NCI-H526 treated with DMSO at 0.1 percent for 48 hours (cell line): Measurements from ENCODE around the gene TMCO4.

Source experiments
- DNase-seq: peaks from one replicate; lab custom pipeline; 2025; lab: John Stamatoyannopoulos, UW

The TMCO4 gene

DNA sequence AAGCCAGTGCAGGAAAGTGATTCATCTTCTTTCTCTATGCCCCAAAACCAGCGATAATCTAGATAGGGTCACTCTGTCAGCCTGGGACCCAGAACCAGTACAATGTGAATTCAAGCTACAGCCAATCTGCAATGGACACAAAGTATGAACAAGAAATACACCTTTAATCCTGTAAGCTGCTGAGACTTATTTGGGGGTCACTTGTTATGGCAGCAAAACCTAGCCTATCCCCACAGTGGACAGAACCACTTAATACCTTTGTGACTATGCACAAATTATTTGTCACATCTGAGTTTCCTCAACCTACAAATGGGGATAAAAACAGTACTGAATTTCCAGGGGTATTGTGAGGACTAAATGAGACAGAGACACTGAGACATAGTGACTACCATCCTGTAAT is 50.0 kb downstream of the TMCO4 start:
- no peak for DNase-seq

DNA sequence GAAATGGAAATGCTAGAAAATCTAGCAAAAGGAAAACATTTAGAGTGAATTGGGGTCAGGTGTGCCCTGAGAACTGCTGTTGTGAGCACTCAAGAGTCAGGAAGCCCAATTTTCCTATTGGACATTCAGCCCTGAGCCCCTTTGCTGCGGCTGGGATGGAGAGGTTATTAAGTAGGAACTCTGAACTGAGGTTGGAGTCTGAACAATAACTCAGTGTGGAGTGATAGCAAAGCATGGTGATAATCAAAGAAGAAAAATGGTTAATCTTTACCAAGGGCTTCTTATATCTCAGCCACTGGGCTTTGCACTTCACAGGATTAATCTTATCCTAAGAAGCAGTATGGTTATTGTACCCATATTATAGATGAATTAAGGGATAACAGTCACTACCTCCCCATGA is 52.0 kb downstream of the TMCO4 start:
- DNase-seq: no peak

GRCh38 chr1:19744886-19745285 is 54.8 kb downstream of the TMCO4 start:
- no peak for DNase-seq

DNA sequence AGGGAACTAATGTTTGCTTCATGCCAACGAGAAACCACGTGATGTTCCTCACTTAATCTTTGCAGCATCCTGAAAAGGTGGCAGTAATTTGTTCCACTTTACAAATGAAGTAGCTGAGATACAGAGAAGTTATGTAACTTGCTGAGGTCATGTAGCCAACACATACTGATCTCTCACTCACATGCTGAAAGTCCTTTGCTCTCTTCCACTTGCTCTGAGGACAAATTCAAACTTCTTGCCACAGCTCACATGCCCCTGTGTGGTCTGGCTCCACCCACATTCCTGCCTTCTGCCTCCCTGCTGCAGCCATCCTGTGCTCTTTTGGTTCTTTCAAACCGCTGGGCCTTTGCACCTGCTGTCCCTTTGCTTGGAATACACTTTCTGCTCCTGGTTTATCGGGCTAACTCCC is 55.4 kb downstream of the TMCO4 start:
- no peak for DNase-seq

DNA sequence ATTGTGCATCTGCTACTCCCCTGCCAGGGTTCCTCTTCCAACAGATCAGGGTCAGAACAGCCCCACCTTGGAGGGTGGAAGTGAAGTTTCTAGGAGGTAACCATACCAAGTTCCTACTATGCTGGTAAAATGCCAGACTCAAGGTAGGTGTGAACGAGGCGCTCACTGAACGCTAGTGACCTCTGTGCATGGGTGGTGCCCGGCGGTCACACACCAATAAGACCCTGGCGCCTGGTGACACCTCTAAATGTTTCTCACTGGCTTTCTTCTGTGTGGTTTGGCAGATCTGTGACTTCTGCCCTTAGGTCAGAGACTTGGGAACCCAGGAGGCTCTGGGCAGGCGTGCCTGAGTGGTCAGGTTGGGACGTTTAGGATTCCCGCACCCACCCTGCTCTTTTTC is 55.9 kb downstream of the TMCO4 start:
- no peak for DNase-seq

GRCh38 chr1:19743180-19743579 is 56.5 kb downstream of the TMCO4 start:
- DNase-seq: no peak

DNA sequence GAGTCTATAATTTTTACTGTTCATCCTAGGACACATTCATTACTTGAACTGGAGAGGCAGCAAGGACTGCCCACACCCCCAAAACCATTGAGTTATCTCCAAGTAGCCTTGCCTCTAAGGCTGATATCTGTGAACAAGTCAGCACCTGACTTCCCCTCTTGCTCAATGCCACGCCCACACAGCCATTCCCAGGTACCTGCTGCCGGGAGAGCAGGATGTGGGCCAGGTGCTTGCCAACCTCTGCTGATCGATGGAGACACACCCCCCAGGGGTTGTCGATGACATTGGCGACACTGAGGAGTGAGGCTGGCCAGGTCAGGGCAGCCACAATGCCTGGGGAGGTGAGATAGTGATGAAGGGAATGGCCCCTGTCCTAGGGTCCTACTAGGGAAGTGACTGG is 60.1 kb downstream of the TMCO4 start:
- DNase-seq: no peak

- no peak for DNase-seq
Measured at GRCh38 chr1:19738669-19739068, 61.0 kb downstream of the TMCO4 start.

- DNase-seq: no peak
Measured at GRCh38 chr1:19738076-19738475, 61.6 kb downstream of the TMCO4 start.

GRCh38 chr1:19737104-19737825 is 62.5 kb downstream of the TMCO4 start:
- peak; percentile 34 for DNase-seq

GRCh38 chr1:19735440-19736127 is 64.1 kb downstream of the TMCO4 start:
- no peak for DNase-seq

DNA sequence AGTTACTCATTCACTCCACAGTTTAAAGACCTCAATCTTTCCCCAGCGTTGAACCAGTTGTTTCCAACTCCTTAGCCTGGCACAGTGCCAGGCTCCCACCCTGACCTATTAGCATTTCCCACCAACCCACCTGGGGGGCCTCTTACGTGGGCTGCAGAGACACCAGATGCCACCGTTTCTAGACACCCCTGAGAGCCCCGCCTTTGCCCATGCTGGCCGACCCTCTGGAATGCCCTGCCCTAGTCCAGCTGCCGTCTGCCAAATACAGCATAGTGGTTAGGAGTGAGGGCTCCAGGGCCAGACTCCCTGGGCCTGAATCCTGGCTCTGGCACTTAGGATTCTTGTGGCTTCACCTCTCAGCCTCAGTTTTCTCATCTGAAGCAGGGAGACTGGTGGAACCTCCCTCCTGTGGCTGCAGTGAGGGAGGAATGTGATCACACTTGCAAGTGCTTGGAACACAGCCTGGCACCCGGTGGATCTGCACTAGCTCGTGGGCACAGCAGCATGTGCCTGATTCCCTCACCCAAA is 65.2 kb downstream of the TMCO4 start:
- no peak for DNase-seq

- DNase-seq: no peak
Measured at GRCh38 chr1:19734056-19734455, 65.7 kb downstream of the TMCO4 start.

DNA sequence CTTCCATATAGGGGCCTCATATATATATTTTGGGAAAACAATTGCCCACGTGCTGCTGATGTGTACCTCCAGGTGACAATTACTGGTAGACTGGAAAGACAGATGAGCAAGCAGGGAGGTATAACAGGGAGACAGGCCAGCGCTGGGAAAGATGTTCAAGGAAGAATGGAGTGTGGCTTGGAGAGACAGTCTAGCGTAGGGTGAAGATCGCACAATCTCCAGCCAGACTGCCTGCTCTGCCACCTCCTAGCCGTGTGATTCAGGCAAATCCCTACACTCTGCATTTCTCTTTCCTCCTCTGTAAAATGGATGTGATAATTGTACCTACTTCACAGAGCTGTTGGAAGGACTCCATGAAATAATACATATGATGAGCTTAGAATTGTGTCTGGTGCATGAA is 66.1 kb downstream of the TMCO4 start:
- no peak for DNase-seq

- no peak for DNase-seq
Measured at GRCh38 chr1:19731311-19731821, 68.3 kb downstream of the TMCO4 start.

DNA sequence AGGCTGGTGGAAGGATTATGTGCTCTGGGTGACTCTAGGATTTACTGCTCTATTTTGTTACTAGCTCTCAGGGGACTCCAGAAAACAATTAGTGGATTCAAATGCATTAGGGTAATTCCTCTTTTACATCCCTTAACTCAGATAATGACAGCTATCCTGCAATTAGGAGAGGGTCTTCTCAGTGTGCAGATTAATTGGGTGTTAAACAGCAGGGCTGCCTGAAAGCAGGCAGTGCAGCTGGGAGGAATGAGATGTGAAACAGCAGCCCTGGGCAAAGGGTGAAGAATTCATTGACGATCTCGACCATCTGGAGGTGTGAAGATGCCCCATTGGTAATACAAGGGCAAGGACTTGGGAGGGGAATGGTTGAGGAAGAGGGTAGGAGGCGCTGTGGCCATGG is 68.9 kb downstream of the TMCO4 start:
- no peak for DNase-seq

- DNase-seq: no peak
Measured at GRCh38 chr1:19730232-19730631, 69.5 kb downstream of the TMCO4 start.

DNA sequence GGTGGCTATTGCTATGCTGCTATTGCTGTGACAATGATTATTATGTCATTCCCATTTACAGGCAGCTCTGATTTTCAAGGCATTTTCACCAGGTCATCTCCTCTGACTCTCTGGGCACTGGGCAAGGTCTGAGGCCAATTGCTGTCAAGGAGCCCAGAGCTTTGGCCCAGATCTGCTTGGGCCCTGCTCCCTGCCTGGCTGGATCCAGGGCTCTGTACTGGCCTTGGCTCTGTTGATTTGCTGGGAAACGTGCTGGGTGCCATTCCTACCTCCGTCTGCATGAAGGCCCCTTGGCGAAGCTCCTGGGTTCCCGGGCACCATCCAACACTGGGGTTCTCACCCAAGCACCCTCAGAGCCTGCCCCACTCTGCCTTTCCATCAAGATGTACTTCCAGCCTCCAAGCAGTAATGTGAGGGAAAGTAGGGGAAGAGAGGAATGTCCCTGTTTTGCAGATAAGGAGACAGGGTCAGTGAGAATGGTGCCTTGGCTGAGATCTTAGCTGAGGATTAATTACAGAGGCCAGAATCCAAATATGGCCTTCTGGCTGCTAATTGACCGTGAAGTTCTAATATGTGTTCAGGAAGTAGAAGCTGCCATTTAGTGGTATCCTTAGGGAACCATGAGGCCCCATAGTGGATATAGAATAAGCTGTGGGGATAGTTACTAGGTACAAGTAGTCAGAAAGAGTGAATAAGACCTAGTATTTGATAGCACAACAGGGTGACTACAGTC is 71.1 kb downstream of the TMCO4 start:
- DNase-seq: no peak

DNA sequence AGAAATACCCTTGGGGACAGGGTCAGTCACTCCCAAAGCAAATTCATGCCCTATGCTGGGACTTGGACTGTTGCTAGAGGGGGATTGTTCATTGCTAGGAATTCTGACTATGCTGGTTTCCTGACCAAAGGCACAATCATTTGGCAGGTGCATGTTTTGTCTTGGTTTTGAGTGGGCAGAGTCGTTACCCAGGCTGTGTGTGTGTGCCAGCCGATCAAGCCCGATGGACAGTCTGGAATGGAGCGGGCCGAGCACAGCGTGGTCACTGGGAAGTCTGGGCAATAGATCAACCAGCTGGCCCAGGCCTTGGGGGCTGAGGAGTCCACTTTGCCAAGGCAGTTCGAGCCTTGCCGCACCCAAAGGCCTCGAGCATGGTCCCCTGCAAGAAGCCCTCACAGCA is 74.1 kb downstream of the TMCO4 start:
- no peak for DNase-seq

DNA sequence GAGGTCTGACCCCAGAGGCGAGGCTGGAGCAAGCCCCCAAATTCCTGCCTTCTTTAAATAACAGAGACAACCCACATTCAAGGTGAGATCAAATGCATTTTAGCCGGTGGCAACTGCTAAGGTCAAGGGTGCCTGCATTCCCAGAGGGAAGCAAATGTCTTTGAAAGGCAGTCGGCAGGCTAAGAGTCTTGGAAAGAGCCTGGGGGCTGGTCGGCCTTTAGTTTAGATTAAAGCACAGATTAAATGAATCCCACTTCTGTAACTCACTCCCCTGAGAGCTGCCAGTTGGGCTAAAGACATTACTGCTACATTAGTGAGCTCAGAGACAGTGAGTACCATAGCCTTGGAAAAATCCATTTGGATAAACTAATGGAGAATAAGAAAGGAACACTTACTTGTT is 75.8 kb downstream of the TMCO4 start:
- no peak for DNase-seq

DNA sequence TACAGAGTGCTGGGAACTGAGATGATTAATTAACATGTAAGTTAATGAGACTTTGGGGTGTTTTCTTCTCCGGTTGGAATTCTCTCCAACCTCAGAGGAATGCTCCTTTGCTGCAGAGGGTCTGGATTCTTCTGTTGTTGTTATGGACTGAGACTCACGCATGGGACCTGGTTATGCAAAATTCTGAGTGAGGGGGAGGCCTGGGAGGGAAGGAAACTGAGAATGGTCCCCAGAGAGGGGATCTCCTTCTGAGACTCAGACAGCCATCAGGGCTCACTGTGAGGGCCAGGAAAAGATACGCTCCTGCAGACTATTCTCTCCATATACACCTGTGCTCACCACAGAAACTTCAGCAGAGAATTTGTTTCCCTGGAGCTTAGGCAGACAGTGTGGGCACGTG is 78.7 kb downstream of the TMCO4 start:
- no peak for DNase-seq

- no peak for DNase-seq
Measured at GRCh38 chr1:19720174-19720573, 79.5 kb downstream of the TMCO4 start.

DNA sequence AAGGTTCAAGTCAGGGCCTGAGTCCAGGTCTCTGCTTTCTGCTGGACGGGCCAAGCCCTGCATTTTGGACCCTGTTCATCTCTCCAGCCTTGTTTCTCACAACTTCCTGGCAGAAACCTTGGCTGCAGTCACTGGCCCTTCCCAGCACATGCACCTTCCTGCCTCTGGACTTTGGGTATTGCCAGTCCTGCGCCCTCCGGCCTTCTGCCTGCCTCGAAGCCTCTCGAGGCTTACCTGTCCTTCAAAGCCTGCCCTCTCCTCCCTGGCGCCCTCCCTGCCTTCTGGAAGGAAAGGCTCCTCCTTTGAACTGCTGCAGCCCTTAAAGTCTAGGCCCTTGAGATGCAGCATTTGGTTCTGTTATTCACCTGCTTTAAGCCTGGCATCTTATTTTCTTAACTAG is 82.2 kb downstream of the TMCO4 start:
- no peak for DNase-seq
